Coronary artery (tissue), 2 donors: ENCODE results near the gene REL.
"Not testable (repeated sequence)": the region's sequence is repeated elsewhere in the genome, so short reads cannot be mapped to it uniquely, and the experiment has no call there.

ENCODE experiments used
- DNase-seq: peaks from one replicate; pipeline ENCODE4 v3.0.0-alpha.2; 2017; ENCODE audit warnings: low spot score
- H3K27ac ChIP-seq, 2 donors: fragments of 200-600 bp; sonication (generic); one replicate each; pipeline ENCODE4 v1.5.1; 2016 to 2019
- H3K4me3 ChIP-seq: fragments of 200-600 bp; sonication (generic); 2 replicates; pipeline ENCODE4 v1.5.1; 2016; ENCODE audit warnings: mild to moderate bottlenecking, moderate library complexity
- TF ChIP-seq, protein P1 (sequence below): fragments of 200-600 bp; sonication (generic); IDR thresholded peaks from one replicate; pipeline ENCODE4 v1.5.1; 2019; ENCODE audit warnings: antibody characterized with exemption

The REL gene

GRCh38 chr2:60882971-60883753 is 1.8 kb downstream of the REL start:
- H3K4me3 ChIP-seq = peak overlapping the region; percentile 96
- TF ChIP-seq, protein P1, sequence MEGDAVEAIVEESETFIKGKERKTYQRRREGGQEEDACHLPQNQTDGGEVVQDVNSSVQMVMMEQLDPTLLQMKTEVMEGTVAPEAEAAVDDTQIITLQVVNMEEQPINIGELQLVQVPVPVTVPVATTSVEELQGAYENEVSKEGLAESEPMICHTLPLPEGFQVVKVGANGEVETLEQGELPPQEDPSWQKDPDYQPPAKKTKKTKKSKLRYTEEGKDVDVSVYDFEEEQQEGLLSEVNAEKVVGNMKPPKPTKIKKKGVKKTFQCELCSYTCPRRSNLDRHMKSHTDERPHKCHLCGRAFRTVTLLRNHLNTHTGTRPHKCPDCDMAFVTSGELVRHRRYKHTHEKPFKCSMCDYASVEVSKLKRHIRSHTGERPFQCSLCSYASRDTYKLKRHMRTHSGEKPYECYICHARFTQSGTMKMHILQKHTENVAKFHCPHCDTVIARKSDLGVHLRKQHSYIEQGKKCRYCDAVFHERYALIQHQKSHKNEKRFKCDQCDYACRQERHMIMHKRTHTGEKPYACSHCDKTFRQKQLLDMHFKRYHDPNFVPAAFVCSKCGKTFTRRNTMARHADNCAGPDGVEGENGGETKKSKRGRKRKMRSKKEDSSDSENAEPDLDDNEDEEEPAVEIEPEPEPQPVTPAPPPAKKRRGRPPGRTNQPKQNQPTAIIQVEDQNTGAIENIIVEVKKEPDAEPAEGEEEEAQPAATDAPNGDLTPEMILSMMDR = no peak
- no peak for DNase-seq
- H3K27ac ChIP-seq = peak overlapping the region; percentile 92 to 96

DNA sequence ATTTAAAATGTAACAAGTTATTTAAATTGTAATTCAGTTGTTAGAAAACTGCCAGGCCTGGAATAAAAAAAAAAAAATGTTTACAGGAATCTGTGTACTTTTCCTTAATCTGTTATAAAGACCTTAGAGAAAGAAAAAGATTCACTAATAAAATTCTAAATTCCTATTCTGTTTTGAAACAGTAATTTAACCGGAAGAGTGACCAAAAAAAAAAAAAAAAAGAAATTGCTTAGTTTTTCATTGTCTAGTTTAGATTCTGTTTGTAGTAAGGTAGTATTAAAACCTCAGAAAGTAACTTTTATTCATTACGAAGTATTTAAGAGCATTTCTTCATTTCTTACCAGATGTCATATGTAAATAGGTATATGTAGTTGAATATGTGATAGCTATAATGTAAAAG is 2.5 kb downstream of the REL start:
- Histone ChIP-seq H3K27ac (no peak overlapping the region), H3K4me3 (no peak overlapping the region)
- no peak for DNase-seq
- TF ChIP-seq, protein P1 = no peak

- Histone ChIP-seq H3K27ac (no peak overlapping the region), H3K4me3 (no peak overlapping the region)
- TF ChIP-seq, protein P1 = no peak
- no peak for DNase-seq
Observed at GRCh38 chr2:60884800-60885199, 3.4 kb downstream of the REL start.

DNA sequence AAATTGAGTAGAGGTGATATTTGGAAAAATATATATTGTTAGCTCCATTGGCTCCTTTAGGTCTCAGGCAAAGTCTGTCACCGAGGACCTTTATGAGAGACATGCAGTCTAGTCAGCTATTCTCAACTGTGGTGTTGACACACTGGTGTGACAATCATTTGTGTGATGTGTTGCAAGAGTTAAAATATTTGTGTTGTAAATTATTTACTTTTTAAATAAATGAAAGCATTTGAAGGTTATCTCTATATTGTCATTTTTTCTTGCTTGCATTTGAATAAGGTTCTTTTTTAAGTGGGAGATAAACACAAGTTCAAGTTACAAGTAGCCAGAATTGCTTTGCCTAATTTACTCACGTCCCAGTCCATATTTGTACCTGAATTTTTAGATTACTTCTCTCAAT is 4.3 kb downstream of the REL start:
- Histone ChIP-seq H3K27ac (no peak overlapping the region), H3K4me3 (no peak overlapping the region)
- TF ChIP-seq, protein P1 = no peak
- DNase-seq = no peak

GRCh38 chr2:60886991-60887390 is 5.6 kb downstream of the REL start:
- DNase-seq = no peak
- H3K27ac ChIP-seq = no peak overlapping the region
- no peak overlapping the region for H3K4me3 ChIP-seq
- TF ChIP-seq, protein P1 = no peak

GRCh38 chr2:60888853-60889252 is 7.5 kb downstream of the REL start:
- TF ChIP-seq, protein P1 = no peak
- H3K27ac ChIP-seq = no peak overlapping the region
- H3K4me3 ChIP-seq = no peak overlapping the region
- no peak for DNase-seq

DNA sequence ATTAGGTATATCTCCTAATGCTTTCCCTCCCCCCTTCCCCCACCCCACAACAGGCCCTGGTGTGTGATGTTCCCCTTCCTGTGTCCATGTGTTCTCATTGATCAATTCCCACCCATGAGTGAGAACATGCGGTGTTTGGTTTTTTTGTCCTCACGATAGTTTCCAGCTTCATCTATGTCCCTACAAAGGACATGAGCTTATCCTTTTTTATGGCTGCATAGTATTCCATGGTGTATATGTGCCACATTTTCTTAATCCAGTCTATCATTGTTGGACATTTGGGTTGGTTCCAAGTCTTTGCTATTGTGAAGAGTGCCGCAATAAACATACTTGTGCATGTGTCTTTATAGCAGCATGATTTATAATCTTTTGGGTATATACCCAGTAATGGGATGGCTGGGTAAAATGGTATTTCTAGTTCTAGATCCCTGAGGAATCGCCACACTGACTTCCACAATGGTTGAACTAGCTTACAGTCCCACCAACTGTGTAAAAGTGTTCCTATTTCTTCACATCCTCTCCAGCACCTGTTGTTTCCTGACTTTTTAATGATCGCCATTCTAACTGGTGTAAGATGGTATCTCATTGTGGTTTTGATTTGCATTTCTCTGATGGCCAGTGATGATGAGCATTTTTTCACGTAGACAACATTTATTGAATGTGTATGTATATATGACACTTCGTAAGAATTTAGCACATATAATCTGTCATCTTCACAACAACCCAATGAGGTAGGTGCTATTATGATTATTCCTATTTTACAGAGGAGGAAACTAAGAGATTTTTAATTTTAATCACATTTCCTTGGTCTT is 8.4 kb downstream of the REL start:
- DNase-seq, H3K4me3 ChIP-seq, H3K27ac ChIP-seq: not testable (repeated sequence)
